A549 (cell line): ENCODE results near the gene DACT2. TPM values are rescaled to one million over a fixed set of nuclear protein-coding genes. Genes with fewer than 3 reads are reported as not detected.

Experiments used
- polyA plus RNA-seq, 4 experiments: library from polyadenylated mRNA; depleted of rRNA in 3 of 4; stranded (reverse); fragments of >200 nt; fragmentation: RNase III in 1 of 4; extraction: RNeasy Plus Mini Kit Qiagen cat#74134 plus additional on column Dnase treatment in 1 of 4; gene quantifications; 2 replicates in 3 of 4; 3 replicates in 1 of 4; pipeline ENCODE4 v1.2.3, GENCODE V29; 2011 to 2017

DACT2 gene
- polyA plus RNA-seq, 2 of the 4 experiments (the other 2 are of a cell fraction) = 0.63 to 1.5 TPM

Other genes with a start within 250 kb of the DACT2 start
- not detected in 2 replicates for gene FRMD1, start 240.6 kb downstream of the DACT2 start, polyA plus RNA-seq (2011; rRNA removed)
- not detected in 3 replicates for gene FRMD1, start 240.6 kb downstream of the DACT2 start, polyA plus RNA-seq (2017; fragmentation: RNase III; extraction: RNeasy Plus Mini Kit Qiagen cat#74134 plus additional on column Dnase treatment)
- not detected in 2 replicates for gene SMOC2, start 121.4 kb upstream of the DACT2 start, polyA plus RNA-seq (2011; rRNA removed)
- not detected in 3 replicates for gene SMOC2, start 121.4 kb upstream of the DACT2 start, polyA plus RNA-seq (2017; fragmentation: RNase III; extraction: RNeasy Plus Mini Kit Qiagen cat#74134 plus additional on column Dnase treatment)